RWPE1 (cell line): ENCODE data around the gene VSTM4.

ENCODE experiments used
- CTCF ChIA-PET: fragments of 350-600 bp; sonication (Branson Sonifier 250); formaldehyde crosslinking; extraction: SDS; loops from one replicate; lab custom pipeline; 2021; lab: Yijun Ruan, JAX
- POLR2A ChIA-PET: fragments of 400-600 bp; formaldehyde crosslinking; extraction: SDS; loops from one replicate; lab custom pipeline; 2020; ENCODE audit warnings: antibody characterized with exemption; ENCODE audit not compliant: low non-redundant PET; lab: Yijun Ruan, JAX
- DNase-seq: peaks from one replicate; pipeline ENCODE4 v3.0.0; 2012; ENCODE audit warnings: low spot score
- H3K27ac ChIP-seq: fragments of 450-650 bp; 2 replicates; pipeline ENCODE4 v1.5.1; 2017
- TF ChIP-seq, protein P1 (sequence below): fragments of 450-650 bp; conservative IDR thresholded peaks from 2 replicates; pipeline ENCODE4 v1.5.1; 2017; ENCODE audit warnings: low read depth, mild to moderate bottlenecking

The VSTM4 gene

GRCh38 chr10:49068672-49069217, 46.6 kb downstream of the VSTM4 start:
- no peak for DNase-seq
- H3K27ac ChIP-seq = no peak overlapping the region
- TF ChIP-seq, protein P1, sequence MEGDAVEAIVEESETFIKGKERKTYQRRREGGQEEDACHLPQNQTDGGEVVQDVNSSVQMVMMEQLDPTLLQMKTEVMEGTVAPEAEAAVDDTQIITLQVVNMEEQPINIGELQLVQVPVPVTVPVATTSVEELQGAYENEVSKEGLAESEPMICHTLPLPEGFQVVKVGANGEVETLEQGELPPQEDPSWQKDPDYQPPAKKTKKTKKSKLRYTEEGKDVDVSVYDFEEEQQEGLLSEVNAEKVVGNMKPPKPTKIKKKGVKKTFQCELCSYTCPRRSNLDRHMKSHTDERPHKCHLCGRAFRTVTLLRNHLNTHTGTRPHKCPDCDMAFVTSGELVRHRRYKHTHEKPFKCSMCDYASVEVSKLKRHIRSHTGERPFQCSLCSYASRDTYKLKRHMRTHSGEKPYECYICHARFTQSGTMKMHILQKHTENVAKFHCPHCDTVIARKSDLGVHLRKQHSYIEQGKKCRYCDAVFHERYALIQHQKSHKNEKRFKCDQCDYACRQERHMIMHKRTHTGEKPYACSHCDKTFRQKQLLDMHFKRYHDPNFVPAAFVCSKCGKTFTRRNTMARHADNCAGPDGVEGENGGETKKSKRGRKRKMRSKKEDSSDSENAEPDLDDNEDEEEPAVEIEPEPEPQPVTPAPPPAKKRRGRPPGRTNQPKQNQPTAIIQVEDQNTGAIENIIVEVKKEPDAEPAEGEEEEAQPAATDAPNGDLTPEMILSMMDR = no peak
- ChIA-PET CTCF (interaction anchor here (0.7 kb wide), 1 partner anchor 689 kb away, joined by 3 read pairs; no protein-coding TSS in a partner anchor), POLR2A (no interaction called here)

DNA sequence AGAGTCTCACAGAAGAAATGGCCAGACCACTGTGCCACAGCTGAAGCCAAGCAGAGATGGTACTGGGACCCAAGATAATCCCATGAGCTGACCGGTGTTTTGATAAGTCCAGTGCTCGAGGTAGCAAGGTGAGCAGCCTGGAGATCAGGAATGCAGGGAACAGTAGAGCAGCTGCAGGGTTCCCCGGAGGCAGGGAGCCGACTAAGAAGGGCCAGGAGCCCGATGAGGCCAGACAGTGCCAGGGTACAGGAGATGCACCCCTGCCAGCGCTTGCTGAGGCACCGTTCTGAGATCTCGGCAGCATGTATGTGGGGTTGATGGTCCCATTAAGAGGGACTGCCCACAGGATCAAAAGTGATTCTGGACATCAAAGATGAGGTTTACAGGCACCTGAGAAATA, 47.1 kb downstream of the VSTM4 start:
- H3K27ac ChIP-seq = no peak overlapping the region
- ChIA-PET CTCF (no interaction called here), POLR2A (no interaction called here)
- TF ChIP-seq, protein P1 = no peak
- no peak for DNase-seq

DNA sequence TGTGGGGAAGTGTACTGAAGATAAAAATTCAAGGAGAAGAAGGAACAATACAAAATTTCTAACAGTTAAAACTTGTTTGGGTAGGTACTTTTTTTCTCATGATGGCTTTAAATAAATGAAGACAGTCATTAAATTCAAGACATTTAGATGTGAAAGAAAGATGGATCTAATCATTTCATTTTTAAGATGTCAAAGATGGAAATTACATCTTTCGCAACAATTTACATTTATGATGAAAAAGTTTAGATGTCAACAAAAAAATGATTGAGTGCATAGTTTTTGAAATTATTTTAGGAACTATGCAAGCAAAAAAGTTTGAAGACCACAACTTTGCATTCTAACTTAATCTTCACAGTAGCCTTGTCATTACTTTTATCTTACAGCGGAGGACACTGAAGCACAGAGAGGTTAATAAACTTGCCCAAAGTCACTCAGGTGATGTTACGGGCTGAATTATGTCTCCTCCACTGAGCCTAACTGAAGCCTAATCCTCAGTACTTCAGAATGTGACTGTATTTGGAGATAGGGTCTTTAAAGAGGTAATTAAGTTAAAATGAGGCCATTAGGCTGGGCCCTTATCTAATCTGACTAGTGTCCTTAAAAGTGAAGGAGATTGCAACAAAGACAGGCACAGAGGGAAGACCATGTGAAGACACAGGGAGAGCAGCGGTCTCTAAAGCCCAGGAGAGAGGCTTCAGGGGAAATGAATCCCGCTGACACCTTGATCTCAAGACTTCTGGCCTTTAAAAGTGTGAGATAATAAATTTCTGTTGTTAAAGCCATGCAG, 48.2 kb downstream of the VSTM4 start:
- TF ChIP-seq, protein P1 = no peak
- no peak for DNase-seq
- POLR2A ChIA-PET = no interaction called here
- CTCF ChIA-PET = no interaction called here
- no peak overlapping the region for H3K27ac ChIP-seq

DNA sequence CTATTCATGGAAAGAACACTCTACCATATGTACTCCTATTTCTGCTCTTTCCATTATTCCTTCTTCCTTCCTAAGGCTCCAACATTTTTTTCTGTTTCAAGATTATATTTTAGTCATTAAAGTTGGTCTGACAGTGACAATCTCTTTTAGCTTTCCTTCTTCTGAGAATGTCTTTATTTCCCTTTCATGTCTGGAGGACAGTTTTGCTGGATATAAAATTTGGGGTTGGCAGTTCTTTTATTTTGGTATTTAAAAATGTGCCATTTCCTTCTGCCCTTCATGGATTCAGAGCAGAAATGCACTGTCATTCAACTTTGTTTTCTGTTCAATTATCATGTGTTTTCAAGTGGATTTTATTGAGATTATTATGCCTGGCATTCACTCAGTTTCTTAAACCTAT, 53.1 kb downstream of the VSTM4 start:
- ChIA-PET CTCF (no interaction called here), POLR2A (no interaction called here)
- TF ChIP-seq, protein P1 = no peak
- no peak overlapping the region for H3K27ac ChIP-seq
- no peak for DNase-seq

DNA sequence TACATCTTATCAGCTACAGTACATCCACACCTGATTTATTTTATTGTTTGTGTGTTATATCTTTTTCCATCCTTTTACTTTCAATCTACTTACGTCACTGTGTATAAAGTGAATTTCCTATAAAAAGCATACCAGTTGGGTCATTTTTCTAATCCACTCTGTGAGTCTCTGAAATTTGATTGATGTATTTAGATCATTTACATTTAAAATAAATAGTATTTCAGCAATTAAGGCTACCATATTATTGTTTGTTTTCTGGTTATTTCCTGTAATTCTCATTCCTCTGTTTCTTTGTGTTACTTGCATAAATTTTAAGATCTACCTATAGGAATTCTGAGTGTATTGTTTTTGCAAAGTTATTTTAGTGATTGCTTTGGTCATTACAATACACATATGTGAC, 53.7 kb downstream of the VSTM4 start:
- ChIA-PET POLR2A (no interaction called here), CTCF (no interaction called here)
- no peak overlapping the region for H3K27ac ChIP-seq
- no peak for DNase-seq
- TF ChIP-seq, protein P1 = no peak

GRCh38 chr10:49058463-49059255, 56.7 kb downstream of the VSTM4 start:
- DNase-seq = no peak
- ChIA-PET CTCF (no interaction called here), POLR2A (no interaction called here)
- TF ChIP-seq, protein P1 = no peak
- no peak overlapping the region for H3K27ac ChIP-seq
